HEK293 (cell line): ENCODE data around the gene CSMD2.

ENCODE experiments used
- CTCF ChIP-seq: fragments of 450-650 bp; formaldehyde crosslinking; IDR thresholded peaks from 2 replicates; pipeline ENCODE4 v1.5.1; 2016; ENCODE audit warnings: missing biosample characterization, missing genetic modification characterization
- ZNF488 ChIP-seq: fragments of 450-650 bp; formaldehyde crosslinking; IDR thresholded peaks from 2 replicates; pipeline ENCODE4 v1.5.1; 2016; ENCODE audit warnings: missing biosample characterization, missing genetic modification characterization

GRCh38 chr1:34167389-34167788 is 2.4 kb upstream of the CSMD2 start:
- TF ChIP-seq CTCF (tag by site-specific recombination) (no peak), ZNF488 (tag by site-specific recombination) (no peak)
